ENCODE results near the gene DMD. TPM values are rescaled to one million over a fixed set of nuclear protein-coding genes. Genes with fewer than 3 reads are reported as not detected.

The DMD gene
- total and polyA plus RNA-seq, 2 donors (not counting 1 experiment from before 2014, with no cell fraction given): 5.1 to 7.2 TPM

DNA sequence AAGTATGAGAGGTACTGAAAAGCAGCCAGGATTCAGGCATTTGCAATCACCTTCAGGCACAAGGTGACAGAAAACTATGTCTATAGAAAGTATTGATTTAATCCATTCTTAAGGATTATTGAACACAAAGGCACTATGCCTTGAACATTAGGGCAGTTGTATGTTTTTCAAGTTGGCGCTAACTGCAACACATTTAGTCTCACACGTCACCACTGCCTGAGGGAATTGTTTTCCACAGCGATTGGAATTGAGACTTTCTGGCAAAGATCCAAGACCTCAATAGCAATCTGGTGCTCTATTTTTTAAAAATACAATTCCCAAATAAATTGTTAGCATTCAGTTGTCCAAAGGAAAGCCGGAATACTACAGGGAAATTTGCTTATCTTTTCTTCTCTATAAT, 2086.8 kb downstream of the DMD start:
- no peaks in the 10 kb centered on the region for H4K20me1 ChIP-seq (ENCODE audit: control insufficient read depth, extremely low read depth, insufficient read depth, low read length)
- H2AFZ ChIP-seq (ENCODE audit: low read length): no peak overlapping the region
- no peak overlapping the region for H3K4me3 ChIP-seq (replicated peaks in 1 of 4; ENCODE audit: control extremely low read depth in 1 of 4, insufficient read depth in 1 of 4, low read depth in 3 of 4, low read length in 4 of 4)
- no peak overlapping the region for H3K27ac ChIP-seq (ENCODE audit: insufficient read depth, low read length)
- no peak for DNase-seq (ENCODE audit: low read depth in 2 of 2)
- no peaks in the 10 kb centered on the region for H3K79me2 ChIP-seq (ENCODE audit: control insufficient read depth, insufficient read depth, low read length)
- H3K9ac ChIP-seq (ENCODE audit: insufficient read depth, low read length): no peak overlapping the region
- no peak overlapping the region for H3K4me2 ChIP-seq (ENCODE audit: extremely low read depth, insufficient read depth, low read length)
- no peaks in the 10 kb centered on the region for H3K36me3 ChIP-seq (ENCODE audit: control insufficient read depth, insufficient read depth, low read length)
- TF ChIP-seq, protein P1, sequence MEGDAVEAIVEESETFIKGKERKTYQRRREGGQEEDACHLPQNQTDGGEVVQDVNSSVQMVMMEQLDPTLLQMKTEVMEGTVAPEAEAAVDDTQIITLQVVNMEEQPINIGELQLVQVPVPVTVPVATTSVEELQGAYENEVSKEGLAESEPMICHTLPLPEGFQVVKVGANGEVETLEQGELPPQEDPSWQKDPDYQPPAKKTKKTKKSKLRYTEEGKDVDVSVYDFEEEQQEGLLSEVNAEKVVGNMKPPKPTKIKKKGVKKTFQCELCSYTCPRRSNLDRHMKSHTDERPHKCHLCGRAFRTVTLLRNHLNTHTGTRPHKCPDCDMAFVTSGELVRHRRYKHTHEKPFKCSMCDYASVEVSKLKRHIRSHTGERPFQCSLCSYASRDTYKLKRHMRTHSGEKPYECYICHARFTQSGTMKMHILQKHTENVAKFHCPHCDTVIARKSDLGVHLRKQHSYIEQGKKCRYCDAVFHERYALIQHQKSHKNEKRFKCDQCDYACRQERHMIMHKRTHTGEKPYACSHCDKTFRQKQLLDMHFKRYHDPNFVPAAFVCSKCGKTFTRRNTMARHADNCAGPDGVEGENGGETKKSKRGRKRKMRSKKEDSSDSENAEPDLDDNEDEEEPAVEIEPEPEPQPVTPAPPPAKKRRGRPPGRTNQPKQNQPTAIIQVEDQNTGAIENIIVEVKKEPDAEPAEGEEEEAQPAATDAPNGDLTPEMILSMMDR (conservative IDR thresholded peaks at IDR 0.05 in 1 of 2, IDR thresholded peaks at IDR 0.05 in 1 of 2; ENCODE audit: low read depth in 1 of 2, low read length in 2 of 2): no peak
- TF ChIP-seq EZH2 (IDR thresholded peaks at IDR 0.05; ENCODE audit: low read length, missing control alignments): no peak
- H3K9me3 ChIP-seq (ENCODE audit: control insufficient read depth, insufficient read depth, low read depth, low read length): no peaks in the 10 kb centered on the region
- no peaks in the 10 kb centered on the region for H3K27me3 ChIP-seq (ENCODE audit: control insufficient read depth, insufficient read depth, low read length)
- no peaks in the 10 kb centered on the region for H3K4me1 ChIP-seq (ENCODE audit: control insufficient read depth, extremely low read depth, insufficient read depth, low read length)

DNA sequence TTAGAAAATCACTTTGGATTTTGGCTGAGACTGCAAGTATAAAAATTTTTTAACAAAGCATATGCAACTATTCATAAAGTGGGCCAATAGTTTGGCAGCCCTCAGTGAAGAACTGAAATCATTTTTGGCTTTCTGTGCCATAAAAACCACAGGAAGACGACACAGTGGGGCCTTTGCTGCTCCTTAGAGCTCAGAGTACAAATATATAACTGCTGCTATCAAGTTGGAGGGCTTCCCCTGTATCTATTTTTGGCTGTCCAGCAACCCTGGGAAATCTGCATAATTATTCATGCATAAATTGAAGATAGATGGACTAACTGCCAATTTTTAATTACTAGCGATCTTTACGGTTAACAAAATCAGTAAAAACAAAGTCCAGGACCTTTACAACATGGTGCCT, 2088.0 kb downstream of the DMD start:
- TF ChIP-seq, protein P1 (conservative IDR thresholded peaks at IDR 0.05 in 1 of 2, IDR thresholded peaks at IDR 0.05 in 1 of 2; ENCODE audit: low read depth in 1 of 2, low read length in 2 of 2): no peak
- TF ChIP-seq EZH2 (IDR thresholded peaks at IDR 0.05; ENCODE audit: low read length, missing control alignments): no peak
- H3K4me3 ChIP-seq (replicated peaks in 1 of 4; ENCODE audit: control extremely low read depth in 1 of 4, insufficient read depth in 1 of 4, low read depth in 3 of 4, low read length in 4 of 4): no peak overlapping the region
- no peaks in the 10 kb centered on the region for H3K4me1 ChIP-seq (ENCODE audit: control insufficient read depth, extremely low read depth, insufficient read depth, low read length)
- H4K20me1 ChIP-seq (ENCODE audit: control insufficient read depth, extremely low read depth, insufficient read depth, low read length): no peaks in the 10 kb centered on the region
- no peak overlapping the region for H2AFZ ChIP-seq (ENCODE audit: low read length)
- H3K4me2 ChIP-seq (ENCODE audit: extremely low read depth, insufficient read depth, low read length): no peak overlapping the region
- no peaks in the 10 kb centered on the region for H3K9me3 ChIP-seq (ENCODE audit: control insufficient read depth, insufficient read depth, low read depth, low read length)
- no peaks in the 10 kb centered on the region for H3K36me3 ChIP-seq (ENCODE audit: control insufficient read depth, insufficient read depth, low read length)
- no peak overlapping the region for H3K27ac ChIP-seq (ENCODE audit: insufficient read depth, low read length)
- no peaks in the 10 kb centered on the region for H3K79me2 ChIP-seq (ENCODE audit: control insufficient read depth, insufficient read depth, low read length)
- no peak for DNase-seq (ENCODE audit: low read depth in 2 of 2)
- no peak overlapping the region for H3K9ac ChIP-seq (ENCODE audit: insufficient read depth, low read length)
- H3K27me3 ChIP-seq (ENCODE audit: control insufficient read depth, insufficient read depth, low read length): no peaks in the 10 kb centered on the region

DNA sequence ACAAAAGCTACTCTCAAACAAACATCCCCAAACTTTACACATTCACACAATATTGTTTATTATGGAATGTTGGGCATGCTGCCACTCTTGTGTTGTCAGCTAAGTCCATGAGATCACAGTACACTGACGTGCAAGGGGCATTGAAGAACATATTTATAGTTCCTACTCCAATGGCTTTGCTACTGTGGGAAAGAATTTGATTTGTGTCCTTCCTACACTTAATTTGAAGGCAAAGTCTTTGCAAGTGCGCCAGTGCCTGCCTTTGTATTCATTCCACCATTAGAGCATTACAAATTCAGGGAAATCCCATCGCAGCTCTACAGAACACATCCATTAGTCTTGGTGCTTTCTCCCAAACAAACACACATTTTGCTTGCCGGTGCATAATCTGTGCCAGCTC, 2094.1 kb downstream of the DMD start:
- no peaks in the 10 kb centered on the region for H3K27me3 ChIP-seq (ENCODE audit: control insufficient read depth, insufficient read depth, low read length)
- H2AFZ ChIP-seq (ENCODE audit: low read length): no peak overlapping the region
- H3K4me1 ChIP-seq (ENCODE audit: control insufficient read depth, extremely low read depth, insufficient read depth, low read length): no peaks in the 10 kb centered on the region
- H3K9ac ChIP-seq (ENCODE audit: insufficient read depth, low read length): no peak overlapping the region
- no peak for TF ChIP-seq EZH2 (IDR thresholded peaks at IDR 0.05; ENCODE audit: low read length, missing control alignments)
- TF ChIP-seq, protein P1 (conservative IDR thresholded peaks at IDR 0.05 in 1 of 2, IDR thresholded peaks at IDR 0.05 in 1 of 2; ENCODE audit: low read depth in 1 of 2, low read length in 2 of 2): no peak
- no peak for DNase-seq (ENCODE audit: low read depth in 2 of 2)
- no peak overlapping the region for H3K27ac ChIP-seq (ENCODE audit: insufficient read depth, low read length)
- no peaks in the 10 kb centered on the region for H3K9me3 ChIP-seq (ENCODE audit: control insufficient read depth, insufficient read depth, low read depth, low read length)
- H3K79me2 ChIP-seq (ENCODE audit: control insufficient read depth, insufficient read depth, low read length): no peaks in the 10 kb centered on the region
- no peak overlapping the region for H3K4me3 ChIP-seq (replicated peaks in 1 of 4; ENCODE audit: control extremely low read depth in 1 of 4, insufficient read depth in 1 of 4, low read depth in 3 of 4, low read length in 4 of 4)
- no peaks in the 10 kb centered on the region for H3K36me3 ChIP-seq (ENCODE audit: control insufficient read depth, insufficient read depth, low read length)
- no peaks in the 10 kb centered on the region for H4K20me1 ChIP-seq (ENCODE audit: control insufficient read depth, extremely low read depth, insufficient read depth, low read length)
- no peak overlapping the region for H3K4me2 ChIP-seq (ENCODE audit: extremely low read depth, insufficient read depth, low read length)
